ENCODE results near the gene SCP2.
"Not testable (repeated sequence)": the region's sequence is repeated elsewhere in the genome, so short reads cannot be mapped to it uniquely, and the experiment has no call there.

SCP2 gene

DNA sequence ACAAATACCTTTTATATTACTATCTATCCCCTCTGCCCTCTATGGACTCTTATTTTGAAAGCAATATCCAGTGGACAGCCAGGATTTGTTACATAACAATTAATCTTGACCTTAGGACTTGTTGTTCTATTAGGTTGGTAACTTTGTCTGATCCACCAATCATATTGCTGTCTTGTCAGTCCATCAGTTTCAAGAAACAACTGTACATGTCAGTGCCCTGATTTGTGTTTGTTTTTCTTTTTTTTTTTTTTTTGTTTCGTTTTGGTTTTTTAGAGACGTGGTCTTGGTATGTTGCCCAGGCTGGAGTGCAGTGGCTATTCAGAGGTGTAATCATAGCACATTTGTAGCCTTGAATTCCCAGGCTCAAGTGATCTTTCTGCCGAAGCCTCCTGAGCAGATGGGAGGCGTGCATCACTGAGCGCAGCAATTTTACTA lies 1.5 kb upstream of the SCP2 start:
- Histone ChIP-seq H3K9me3 (ENCODE audit: control insufficient read depth, insufficient read depth, low read length) (no peaks in the 10 kb centered on the region), H3K9ac (ENCODE audit: low read depth, low read length) (no peak overlapping the region)

DNA sequence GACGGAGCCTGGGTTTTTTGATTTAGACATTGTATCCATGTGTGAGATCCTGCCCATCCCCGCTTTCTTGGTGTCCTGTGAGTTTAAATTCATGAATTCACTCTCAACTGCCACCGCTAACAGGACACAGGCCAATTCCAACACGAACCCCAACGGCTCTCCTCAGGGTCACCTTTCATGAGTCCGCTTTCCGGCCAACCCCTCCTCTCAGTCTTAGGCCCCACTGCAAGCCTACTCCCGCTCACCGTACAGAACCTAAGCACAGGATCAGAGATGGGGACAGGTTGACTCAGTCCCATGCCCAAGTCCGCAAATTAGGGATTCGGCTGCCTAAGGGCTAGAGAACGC lies 238 bp upstream of the SCP2 start:
- Histone ChIP-seq H3K4me1 (ENCODE audit: insufficient read depth, low read length) (no peaks in the 10 kb centered on the region), H3K9ac (ENCODE audit: low read depth, low read length) (peak overlapping the region; percentile 43; the same call in 1 of the 2 replicates), H3K36me3 (ENCODE audit: insufficient read depth, low read length) (no peaks in the 10 kb centered on the region), H3K9me3 (ENCODE audit: control insufficient read depth, insufficient read depth, low read length) (no peaks in the 10 kb centered on the region)

More for the DNA sequence above, 1.5 kb upstream of the SCP2 start:
- Histone ChIP-seq H3K36me3 (ENCODE audit: insufficient read depth, low read length) (no peaks in the 10 kb centered on the region), H3K4me1 (ENCODE audit: insufficient read depth, low read length) (no peaks in the 10 kb centered on the region)

DNA sequence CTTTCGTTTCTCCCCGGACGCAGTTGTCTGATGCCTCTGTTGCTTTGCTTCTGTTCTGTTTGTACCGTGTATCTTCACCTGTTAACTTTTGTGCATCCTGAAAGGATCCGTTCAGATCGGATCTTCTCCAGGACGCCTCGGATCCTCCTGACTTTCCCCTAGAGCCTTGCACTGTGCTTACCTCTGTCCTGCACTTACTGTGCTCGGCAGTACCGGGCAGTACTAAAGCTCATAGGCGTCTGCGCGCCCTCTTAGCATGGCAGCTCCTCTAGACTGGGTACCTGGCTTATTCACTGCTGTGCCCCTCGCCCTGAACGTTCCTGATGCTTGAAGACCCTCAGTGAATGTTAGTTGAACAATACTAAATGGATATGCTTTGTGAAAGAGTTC lies 934 bp downstream of the SCP2 start:
- Histone ChIP-seq H3K4me1 (ENCODE audit: insufficient read depth, low read length) (no peaks in the 10 kb centered on the region), H3K36me3 (ENCODE audit: insufficient read depth, low read length) (no peaks in the 10 kb centered on the region), H3K9me3 (ENCODE audit: control insufficient read depth, insufficient read depth, low read length) (no peaks in the 10 kb centered on the region), H3K9ac (ENCODE audit: low read depth, low read length) (peak overlapping the region; percentile 62; the same call in 1 of the 2 replicates)

DNA sequence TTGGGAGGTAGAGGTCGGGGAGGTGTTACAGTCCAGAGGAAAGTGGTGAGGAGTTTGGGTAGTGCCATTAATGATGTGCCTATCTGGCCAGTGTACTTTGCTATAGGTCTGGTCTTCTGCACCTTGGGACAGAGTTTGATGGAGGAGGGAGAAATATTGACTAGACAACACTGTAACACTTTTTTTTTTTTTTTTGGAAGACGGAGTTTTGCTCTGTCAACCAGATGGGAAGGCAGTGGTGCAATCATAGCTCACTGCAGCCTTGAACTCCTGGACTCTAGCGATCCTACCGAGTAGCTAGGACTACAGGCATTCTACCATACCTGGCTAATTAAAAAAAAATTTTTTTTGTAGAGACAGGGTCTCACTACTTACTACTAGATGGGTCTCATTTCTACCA lies 1.9 kb downstream of the SCP2 start:
- no peaks in the 10 kb centered on the region for H3K36me3 ChIP-seq (ENCODE audit: insufficient read depth, low read length)
- no peaks in the 10 kb centered on the region for H3K9me3 ChIP-seq (ENCODE audit: control insufficient read depth, insufficient read depth, low read length)
- no peaks in the 10 kb centered on the region for H3K4me1 ChIP-seq (ENCODE audit: insufficient read depth, low read length)
- H3K9ac ChIP-seq (ENCODE audit: low read depth, low read length), result no peak overlapping the region

DNA sequence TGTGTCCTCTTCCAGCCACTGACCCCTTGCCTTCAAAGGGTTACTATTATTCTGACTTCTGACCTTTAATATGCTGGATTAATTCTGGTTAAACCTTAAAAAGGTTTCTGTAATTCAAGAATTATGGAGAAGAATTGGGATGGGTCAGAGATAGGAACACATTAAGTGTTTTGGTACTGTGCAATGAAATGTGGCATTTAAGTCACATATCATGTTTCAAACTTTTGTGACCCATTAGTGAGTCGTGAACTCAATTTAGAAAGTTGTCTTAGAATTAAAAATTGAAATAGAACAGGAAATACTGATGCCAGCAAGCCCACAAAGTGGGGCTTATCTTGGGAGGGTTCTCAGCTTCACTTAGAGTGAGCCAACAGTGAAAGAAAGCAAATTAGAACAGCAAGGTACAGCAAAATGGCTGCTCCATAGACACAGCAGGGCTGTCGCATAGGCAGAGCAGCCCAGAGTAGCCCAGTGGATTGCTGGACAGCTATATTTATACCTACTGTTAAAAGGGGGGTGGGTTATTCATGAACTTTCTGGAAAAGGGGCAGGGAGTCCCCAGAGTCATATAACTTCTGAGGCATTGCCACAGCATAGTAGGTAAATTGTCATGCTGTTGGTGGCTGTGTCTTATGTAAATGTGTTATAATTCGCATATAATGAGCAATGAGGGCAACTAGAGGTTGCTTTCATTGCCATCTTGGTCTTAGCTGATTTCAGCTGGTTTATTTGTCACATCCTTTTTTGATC lies 10.5 kb downstream of the SCP2 start:
- no peaks in the 10 kb centered on the region for H3K36me3 ChIP-seq (ENCODE audit: insufficient read depth, low read length)
- H3K9me3 ChIP-seq (ENCODE audit: control insufficient read depth, insufficient read depth, low read length), result no peaks in the 10 kb centered on the region
- H3K4me1 ChIP-seq (ENCODE audit: insufficient read depth, low read length), result peaks cover 4% of the 10 kb centered on the region; the same call in 1 of the 2 replicates
- H3K9ac ChIP-seq (ENCODE audit: low read depth, low read length), result no peak overlapping the region

DNA sequence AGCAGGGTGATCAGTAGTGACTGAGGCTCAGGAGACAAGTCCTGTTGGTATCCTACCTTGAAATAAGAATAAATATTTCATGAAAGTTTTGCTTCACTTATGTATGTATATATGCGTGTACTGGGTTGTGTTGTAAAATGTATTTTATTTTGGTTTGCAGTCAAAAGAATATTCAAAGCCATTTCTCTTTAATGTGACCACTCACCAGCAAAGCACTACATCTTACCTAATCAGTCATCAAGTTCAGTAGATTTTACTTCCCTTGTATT lies 11.0 kb downstream of the SCP2 start:
- H3K9ac ChIP-seq (ENCODE audit: low read depth, low read length), result no peak overlapping the region
- H3K4me1 ChIP-seq (ENCODE audit: insufficient read depth, low read length), result peaks cover 4% of the 10 kb centered on the region; the same call in 1 of the 2 replicates
- H3K9me3 ChIP-seq (ENCODE audit: control insufficient read depth, insufficient read depth, low read length), result no peaks in the 10 kb centered on the region
- no peaks in the 10 kb centered on the region for H3K36me3 ChIP-seq (ENCODE audit: insufficient read depth, low read length)

DNA sequence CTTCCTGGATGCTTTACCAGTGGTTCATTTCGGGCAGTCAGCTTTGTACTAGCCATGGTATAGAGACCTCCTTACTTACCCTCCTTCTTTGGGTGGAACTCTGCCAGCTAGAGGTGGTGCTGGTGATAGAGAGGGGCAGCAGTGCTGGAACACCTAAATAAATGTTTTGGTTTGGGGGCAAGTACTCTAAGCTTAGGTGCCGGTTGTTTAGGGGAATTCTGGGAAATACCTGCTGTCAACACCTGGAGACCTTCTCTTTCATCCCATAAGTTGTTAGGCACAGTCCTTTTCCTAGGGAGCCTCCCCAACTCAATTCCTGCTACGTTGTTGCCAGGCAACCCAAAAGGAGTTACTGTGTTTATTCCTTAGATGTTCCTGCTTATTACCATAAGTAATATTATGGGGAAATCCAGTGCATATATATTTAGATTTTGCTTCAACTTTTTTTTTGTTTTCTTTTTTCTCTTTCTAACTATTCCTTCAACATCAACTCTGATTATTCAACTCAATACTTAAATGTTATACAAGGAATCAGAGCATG lies 16.9 kb downstream of the SCP2 start:
- no peaks in the 10 kb centered on the region for H3K36me3 ChIP-seq (ENCODE audit: insufficient read depth, low read length)
- H3K9ac ChIP-seq (ENCODE audit: low read depth, low read length), result no peak overlapping the region
- H3K4me1 ChIP-seq (ENCODE audit: insufficient read depth, low read length), result no peaks in the 10 kb centered on the region
- no peaks in the 10 kb centered on the region for H3K9me3 ChIP-seq (ENCODE audit: control insufficient read depth, insufficient read depth, low read length)

DNA sequence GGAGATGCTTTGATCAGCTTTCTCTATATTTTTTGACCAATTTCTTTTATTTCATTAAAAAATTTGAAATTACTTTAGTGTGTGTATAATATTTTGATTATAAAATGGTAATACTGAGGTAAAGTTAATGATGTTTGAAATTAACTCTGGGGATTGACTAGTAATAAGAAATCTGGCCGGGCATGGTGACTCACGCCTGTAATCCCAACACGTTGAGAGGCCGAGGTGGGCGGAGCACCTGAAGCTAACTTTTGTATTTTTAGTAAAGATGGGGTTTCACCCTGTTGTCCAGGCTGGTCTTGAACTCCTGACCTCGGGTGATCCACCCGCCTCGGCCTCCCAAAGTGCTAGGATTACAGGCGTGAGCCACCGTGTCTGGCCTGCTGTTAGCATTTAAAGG lies 17.5 kb downstream of the SCP2 start:
- no peaks in the 10 kb centered on the region for H3K36me3 ChIP-seq (ENCODE audit: insufficient read depth, low read length)

DNA sequence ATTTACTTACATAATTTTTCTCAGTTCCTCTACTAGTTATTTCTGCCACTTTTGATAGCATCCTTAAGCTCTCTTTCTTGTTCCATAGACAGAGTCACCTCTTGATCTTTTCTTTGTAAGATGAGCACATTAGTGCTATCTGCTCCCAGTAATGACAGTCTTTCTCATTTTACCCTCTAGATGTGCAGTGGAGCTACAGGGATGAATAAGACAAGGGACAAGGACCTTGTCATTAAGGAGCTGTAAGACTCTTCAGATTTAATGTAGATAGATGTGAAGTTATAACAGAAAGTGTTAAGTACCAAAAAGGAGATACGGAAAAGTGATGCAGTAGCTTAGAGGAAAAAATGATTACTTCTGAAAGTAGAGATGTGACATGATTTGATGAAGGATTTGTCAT lies 20.4 kb downstream of the SCP2 start:
- H3K4me1 ChIP-seq (ENCODE audit: insufficient read depth, low read length), result no peaks in the 10 kb centered on the region
- no peaks in the 10 kb centered on the region for H3K36me3 ChIP-seq (ENCODE audit: insufficient read depth, low read length)
- H3K9me3 ChIP-seq (ENCODE audit: control insufficient read depth, insufficient read depth, low read length), result no peaks in the 10 kb centered on the region
- no peak overlapping the region for H3K9ac ChIP-seq (ENCODE audit: low read depth, low read length)

More for the DNA sequence above, 17.5 kb downstream of the SCP2 start:
- Histone ChIP-seq H3K4me1 (ENCODE audit: insufficient read depth, low read length) (no peaks in the 10 kb centered on the region), H3K9ac (ENCODE audit: low read depth, low read length) (no peak overlapping the region), H3K9me3 (ENCODE audit: control insufficient read depth, insufficient read depth, low read length) (no peaks in the 10 kb centered on the region)

DNA sequence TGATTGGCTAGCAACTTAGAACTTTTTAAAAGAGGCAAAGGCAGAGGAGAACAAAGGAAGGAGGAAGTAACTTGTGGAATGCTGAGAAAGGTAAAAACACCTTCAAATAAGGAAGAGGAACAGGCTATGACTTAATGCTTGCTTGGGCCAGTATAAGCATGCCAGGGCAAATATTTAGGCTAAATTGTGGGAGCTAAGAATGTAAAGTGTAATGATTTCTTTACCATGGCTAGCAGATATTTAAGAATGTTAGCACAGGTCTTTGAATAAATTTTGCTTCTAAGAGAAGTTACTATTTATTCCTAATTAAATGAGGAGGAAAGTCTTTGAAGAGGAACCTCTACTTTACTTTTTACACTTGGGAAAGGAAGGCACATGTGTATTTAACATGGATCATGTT lies 22.5 kb downstream of the SCP2 start:
- H3K9me3 ChIP-seq (ENCODE audit: control insufficient read depth, insufficient read depth, low read length); H3K9ac ChIP-seq (ENCODE audit: low read depth, low read length); H3K36me3 ChIP-seq (ENCODE audit: insufficient read depth, low read length): not testable (repeated sequence)

DNA sequence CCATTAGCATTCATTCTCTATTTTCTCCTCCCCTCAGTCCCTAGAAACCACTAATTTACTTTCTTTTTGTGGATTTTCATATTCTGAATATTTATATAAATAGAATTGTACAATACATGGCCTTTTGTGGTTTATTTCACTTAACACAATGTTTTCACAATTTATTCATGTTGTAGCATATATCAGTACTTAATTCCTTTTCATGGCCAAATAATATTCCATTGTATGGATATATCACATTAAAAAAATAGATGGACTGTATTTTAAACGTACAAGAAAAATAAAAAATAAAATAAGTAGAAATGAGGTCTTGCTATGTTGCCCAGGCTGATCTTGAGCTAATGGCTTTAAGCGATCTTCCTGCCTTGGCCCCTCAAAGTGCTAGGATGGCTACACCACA lies 25.0 kb downstream of the SCP2 start:
- no peaks in the 10 kb centered on the region for H3K4me1 ChIP-seq (ENCODE audit: insufficient read depth, low read length)
- no peaks in the 10 kb centered on the region for H3K9me3 ChIP-seq (ENCODE audit: control insufficient read depth, insufficient read depth, low read length)
- H3K36me3 ChIP-seq (ENCODE audit: insufficient read depth, low read length), result no peaks in the 10 kb centered on the region
- H3K9ac ChIP-seq (ENCODE audit: low read depth, low read length), result no peak overlapping the region

More for the DNA sequence above, 22.5 kb downstream of the SCP2 start:
- H3K4me1 ChIP-seq (ENCODE audit: insufficient read depth, low read length), result not testable (repeated sequence)

DNA sequence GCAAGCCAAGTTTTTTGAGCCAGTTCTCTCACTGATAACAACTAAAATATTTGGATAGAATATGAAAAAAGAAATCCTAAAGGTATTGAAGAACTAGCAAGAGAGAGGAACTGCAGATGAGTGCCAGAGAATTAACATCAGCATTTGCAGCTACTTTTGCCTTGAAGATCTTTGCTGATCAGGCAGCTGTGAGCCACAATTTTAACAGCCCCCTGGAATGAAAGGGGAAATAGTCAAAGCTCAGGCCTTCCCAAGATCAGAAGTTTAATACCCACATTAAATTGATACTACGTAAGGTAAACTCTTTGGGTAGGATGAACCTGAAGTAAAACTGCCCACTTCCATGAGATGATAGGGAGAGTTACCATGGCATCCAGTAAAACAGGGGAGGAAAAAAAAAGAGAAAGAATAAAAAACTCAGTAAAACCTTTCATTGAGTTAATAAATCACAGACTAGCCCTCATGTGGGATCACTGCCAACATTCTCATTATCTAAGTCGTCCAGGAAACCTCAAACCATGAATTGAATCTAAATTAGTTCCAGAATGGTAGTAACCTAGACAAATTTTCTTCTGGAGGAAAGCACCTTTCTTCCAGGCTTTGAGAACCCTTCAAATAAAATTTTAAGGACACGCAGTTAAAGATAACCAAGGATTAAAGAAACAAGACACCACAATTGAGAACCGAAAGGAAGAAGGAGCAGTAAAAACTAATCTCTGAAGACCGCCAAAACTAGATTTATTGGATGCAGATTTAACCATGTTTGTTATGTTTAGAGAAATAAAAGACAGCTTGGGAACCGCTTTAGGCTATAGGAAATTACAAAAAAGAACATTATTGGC lies 28.3 kb downstream of the SCP2 start:
- Histone ChIP-seq H3K4me1 (ENCODE audit: insufficient read depth, low read length) (no peaks in the 10 kb centered on the region), H3K9me3 (ENCODE audit: control insufficient read depth, insufficient read depth, low read length) (no peaks in the 10 kb centered on the region), H3K9ac (ENCODE audit: low read depth, low read length) (no peak overlapping the region), H3K36me3 (ENCODE audit: insufficient read depth, low read length) (no peaks in the 10 kb centered on the region)

DNA sequence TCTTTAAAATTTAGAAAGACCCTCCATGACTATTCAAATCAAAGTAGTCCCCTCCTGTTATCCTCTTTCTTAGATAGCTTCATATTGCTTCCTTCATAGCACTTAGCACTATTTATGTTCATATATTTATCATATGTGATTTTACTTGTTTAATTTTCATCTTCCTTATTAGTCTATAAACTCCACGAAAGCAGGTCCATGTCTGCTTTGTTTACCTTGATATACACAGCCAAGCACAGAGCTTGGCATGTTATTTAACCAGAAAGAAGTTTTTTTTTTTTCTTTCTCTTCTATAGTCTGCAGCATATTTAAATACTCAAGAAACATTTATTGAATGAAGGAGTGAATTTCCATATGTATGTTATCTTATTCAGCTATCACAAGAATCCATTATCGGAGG lies 36.0 kb downstream of the SCP2 start:
- Histone ChIP-seq H3K4me1 (ENCODE audit: insufficient read depth, low read length) (no peaks in the 10 kb centered on the region), H3K36me3 (ENCODE audit: insufficient read depth, low read length) (no peaks in the 10 kb centered on the region), H3K9me3 (ENCODE audit: control insufficient read depth, insufficient read depth, low read length) (no peaks in the 10 kb centered on the region), H3K9ac (ENCODE audit: low read depth, low read length) (no peak overlapping the region)

DNA sequence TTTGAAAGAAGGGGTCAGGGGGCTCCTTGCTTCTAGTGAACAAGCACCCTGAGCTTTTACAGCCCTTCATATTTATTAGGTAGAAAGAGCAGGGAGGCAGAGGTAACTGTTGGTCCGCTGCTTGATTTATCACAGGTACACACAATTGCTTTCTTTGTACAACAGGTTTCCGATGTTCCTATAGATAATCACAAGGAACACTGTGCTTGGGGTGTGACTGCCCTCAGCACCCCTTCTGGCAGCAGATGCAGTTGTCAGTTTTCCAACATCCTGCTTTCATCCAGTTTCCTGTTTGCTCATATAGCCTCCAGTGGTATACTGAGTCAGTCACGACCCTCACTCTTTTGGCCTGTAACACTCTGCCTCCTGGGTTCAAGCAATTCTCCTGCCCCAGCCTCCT lies 40.6 kb downstream of the SCP2 start:
- Histone ChIP-seq H3K36me3 (ENCODE audit: insufficient read depth, low read length) (no peaks in the 10 kb centered on the region), H3K9ac (ENCODE audit: low read depth, low read length) (no peak overlapping the region), H3K9me3 (ENCODE audit: control insufficient read depth, insufficient read depth, low read length) (no peaks in the 10 kb centered on the region), H3K4me1 (ENCODE audit: insufficient read depth, low read length) (peaks cover 2% of the 10 kb centered on the region; the same call in 1 of the 2 replicates)

DNA sequence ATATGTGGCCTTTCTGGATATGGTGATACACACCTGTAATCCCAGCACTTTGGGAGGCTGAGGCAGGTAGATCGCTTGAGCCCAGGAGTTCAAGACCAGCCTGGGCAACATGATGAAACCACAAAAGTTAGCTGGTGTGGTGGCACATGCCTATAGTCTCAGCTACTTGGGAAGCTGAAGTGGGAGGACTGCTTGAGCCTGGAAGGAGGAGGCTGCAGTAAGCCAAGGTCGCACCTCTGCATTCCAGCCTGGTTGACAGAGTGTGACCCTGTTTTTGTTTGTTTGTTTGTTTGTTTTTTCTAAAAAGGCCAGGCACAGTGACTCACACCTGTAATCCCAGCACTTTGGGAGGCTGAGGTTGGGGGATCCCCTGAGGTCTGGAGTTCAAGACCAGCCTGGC lies 42.2 kb downstream of the SCP2 start:
- H3K9ac ChIP-seq (ENCODE audit: low read depth, low read length), result not testable (repeated sequence)

More for the DNA sequence above, 42.2 kb downstream of the SCP2 start:
- H3K9me3 ChIP-seq (ENCODE audit: control insufficient read depth, insufficient read depth, low read length); H3K4me1 ChIP-seq (ENCODE audit: insufficient read depth, low read length); H3K36me3 ChIP-seq (ENCODE audit: insufficient read depth, low read length): not testable (repeated sequence)

All from ES-I3 (cell line).